GM12892 (cell line): ENCODE measurements around the gene SHISA9.

Experiments
- POLR2A ChIP-seq: IDR thresholded peaks from 2 replicates; pipeline ENCODE4 v1.6.1; 2011; ENCODE audit warnings: low read depth, low read length, control low read depth
- POLR2AphosphoS5 ChIP-seq: IDR thresholded peaks from 2 replicates; pipeline ENCODE4 v1.6.1; 2011; ENCODE audit warnings: low read depth, low read length, control low read depth

- TF ChIP-seq POLR2A (no peak), POLR2AphosphoS5 (no peak)
Measured at GRCh38 chr16:13111747-13112146, 210.3 kb downstream of the SHISA9 start.
